HG02610 (cell line): ENCODE measurements around the gene SLC40A1.

Source experiments
- ATAC-seq: cut with Tn5 transposase; IDR thresholded peaks from one replicate; pipeline ENCODE4 v1.9.1; 2021; ENCODE audit warnings: mild to moderate bottlenecking, moderate library complexity; ENCODE audit not compliant: unreplicated experiment

Gene SLC40A1

DNA sequence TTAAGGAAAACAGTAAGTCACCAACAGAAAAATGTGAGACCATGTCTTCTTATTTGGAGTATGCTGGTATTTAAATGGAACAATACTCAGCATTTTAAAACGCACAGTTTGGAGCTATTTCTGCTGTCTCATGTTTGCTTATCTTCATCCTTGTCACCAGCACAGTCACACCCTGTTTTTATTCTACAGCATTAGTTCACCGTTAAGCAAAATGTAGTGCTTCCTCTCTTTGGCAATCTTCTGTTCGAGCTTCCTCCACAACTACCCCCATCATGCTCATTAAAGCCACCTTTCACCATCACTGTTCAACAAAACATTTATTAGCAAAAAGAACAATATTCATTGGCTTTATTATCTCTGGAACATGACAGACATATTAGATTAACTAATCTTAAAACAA lies 64.0 kb downstream of the SLC40A1 start:
- ATAC-seq: no peak

DNA sequence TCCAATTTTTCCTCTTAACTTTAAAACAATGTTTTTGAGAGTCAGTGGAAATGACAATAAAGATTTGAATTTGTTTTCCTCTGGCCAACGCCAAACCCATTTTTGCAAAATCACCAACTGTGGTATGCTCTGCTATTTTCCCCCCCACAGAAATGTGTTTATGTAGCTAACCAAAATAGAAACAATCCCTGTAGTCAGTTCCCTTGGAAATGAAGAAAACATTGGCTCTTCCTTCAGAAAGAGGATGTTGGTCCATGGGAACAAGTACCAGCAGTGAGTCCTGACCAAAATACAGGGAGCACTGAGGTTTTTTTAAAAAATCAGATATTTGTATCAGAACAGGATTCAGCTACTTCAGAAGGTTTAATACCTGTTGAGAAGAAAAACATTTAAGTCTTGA lies 65.3 kb downstream of the SLC40A1 start:
- no peak for ATAC-seq

DNA sequence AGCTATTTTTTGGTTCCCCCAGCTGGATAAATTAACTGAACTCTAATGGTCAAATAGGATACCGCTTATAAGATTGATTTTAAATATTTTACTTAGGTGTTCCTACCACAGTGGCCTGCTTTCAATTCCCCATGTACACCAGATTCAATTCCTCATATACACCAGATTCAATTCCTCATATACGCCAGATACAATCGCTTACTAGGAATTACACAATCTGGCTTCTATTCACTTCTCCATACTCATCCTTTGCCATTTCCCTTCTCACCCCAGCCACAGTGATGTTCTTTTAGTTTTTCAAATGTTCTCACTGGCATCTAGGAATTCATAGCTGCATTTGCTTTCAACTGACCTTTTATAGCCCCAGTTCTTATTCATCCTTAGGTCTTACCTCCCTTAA lies 66.5 kb downstream of the SLC40A1 start:
- no peak for ATAC-seq

DNA sequence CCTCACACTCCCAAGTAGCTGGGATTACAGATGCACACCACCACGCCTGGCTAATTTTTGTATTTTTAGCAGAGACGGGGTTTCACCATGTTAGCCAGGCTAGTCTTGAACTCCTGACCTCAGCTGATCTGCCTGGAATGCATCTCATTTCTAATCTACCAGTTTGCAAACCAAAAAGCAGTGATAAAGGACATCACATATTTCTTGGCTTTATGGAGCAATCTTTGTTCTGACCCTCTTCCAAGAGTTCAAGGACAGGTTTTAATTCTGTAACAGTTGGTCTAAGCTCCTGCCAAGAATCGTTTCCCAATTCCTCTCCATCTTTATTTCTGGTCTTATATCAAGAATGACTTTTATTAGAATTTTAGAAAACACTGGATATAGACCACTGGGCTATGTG lies 67.7 kb downstream of the SLC40A1 start:
- ATAC-seq: no peak

GRCh38 chr2:189511960-189512319 lies 68.6 kb downstream of the SLC40A1 start:
- no peak for ATAC-seq

- ATAC-seq: no peak
Observed at GRCh38 chr2:189511210-189511959, 69.2 kb downstream of the SLC40A1 start.
